ENCODE data around the gene ATXN7L2.
"Not testable (repeated sequence)": the region's sequence is repeated elsewhere in the genome, so short reads cannot be mapped to it uniquely, and the experiment has no call there.

Gene ATXN7L2, protein sequence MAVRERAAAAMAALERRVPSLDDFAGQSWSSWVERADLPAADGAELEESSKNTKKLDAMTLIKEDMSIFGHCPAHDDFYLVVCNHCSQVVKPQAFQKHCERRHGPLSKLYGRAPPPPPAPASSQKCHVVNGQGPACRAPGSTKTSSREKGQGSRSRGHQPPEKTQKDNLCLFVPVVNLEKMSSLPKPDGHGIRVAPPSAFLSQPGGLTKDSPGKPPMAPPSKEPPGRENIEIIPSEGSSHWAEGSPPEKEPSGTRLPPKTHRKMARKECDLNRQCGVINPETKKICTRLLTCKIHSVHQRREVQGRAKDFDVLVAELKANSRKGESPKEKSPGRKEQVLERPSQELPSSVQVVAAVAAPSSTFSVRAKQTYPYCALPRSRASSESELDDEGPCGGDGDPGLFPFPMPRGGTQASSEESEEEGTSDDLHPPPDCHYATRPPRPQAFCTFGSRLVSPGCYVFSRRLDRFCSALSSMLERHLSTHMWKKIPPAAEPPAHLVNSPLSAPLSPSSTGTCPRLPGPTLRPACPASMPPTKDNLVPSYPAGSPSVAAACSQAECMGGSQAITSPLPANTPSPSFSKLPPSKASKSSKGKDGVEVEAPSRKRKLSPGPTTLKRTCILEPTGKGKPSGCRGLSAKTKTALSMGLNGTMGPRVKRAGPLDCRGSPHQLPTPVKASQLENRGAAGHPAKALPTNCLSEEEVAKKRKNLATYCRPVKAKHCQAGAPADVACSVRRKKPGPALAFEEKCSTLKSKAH

DNA sequence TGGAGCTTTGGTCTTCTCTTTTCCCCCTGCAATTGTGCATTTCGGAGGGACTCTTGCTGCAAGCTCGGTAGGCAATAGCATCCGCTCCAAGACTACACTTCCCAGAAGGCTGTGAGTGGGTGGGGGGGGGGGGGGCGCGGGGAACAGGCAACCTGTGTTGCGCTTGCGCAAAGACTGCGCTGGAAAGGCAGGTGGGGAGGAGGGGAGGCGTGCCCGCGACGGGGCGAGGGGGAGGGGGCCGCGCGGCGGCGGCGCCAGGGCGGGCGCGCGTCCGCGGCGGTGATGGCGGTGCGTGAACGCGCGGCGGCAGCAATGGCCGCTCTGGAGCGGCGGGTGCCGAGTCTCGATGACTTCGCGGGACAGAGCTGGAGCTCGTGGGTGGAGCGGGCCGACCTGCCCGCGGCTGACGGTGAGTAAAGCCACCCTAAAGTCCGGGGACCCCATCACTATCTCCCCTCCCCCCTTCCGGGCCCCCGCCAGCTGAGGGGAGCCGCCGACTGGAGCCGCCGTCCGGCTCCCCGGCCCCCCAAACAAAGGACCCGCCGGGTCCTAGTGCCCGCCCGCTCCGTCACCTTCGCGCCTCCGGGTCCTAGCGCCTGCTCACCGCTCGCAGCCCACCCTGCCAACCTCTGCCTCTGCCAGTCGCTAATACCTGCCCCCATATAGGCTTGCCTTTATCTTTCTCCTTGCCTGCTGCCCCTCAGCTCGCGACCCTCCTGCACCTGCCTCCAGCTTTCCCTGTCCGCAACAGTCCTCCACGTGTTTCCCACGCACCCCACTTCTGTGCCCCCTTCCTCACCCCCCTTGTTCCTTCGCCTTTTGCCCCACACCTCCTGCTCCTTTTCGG is at the start of gene ATXN7L2:
ATXN7L2 (plus strand) TSS at position 234 of the 847 bp plus-strand sequence; CDS start at position 283, 49 bp downstream.
- peak; percentile 86 for DNase-seq

DNA sequence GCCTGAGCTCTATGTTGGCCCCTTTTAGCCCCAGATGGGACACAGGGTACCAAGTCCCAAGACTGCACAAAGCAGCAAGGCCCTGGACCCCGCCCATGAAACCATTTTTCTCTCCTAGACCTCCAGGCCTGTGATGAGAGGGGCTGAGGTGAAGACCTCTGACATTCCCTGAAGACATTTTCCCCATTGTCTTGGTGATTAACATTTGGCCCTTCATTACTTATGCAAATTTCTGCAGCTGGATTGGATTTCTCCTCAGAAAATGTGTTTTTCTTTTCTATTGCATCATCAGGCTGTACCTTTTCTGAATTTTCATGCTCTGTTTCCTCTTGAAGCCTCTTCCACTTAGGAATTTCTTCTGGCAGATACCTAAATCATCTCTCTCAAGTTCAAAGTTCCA is 49.2 kb upstream of the ATXN7L2 start:
- DNase-seq, result no peak

DNA sequence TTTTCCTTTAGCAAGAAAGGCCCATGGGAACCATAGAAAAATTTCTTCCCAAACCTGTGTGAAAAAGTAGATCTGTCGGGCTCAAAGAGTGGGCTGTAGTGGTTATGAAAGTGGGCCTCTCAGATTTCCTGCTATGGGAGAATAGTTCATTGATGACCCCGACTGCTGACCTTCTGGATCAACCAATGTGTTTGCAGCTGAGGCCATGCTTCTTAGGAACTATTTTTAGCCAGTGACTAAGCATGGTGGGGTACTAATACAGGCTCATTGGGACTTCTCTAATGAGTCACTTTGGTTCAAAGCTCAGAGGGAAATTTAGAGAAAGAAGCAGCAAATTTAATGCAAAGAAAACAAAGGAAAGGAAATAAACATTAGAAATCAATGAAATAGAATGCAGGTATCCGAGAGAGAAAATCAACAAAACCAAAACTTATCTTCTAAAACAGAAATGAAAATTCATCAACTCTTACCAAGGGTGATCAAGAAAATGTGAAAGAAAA is 44.9 kb upstream of the ATXN7L2 start:
- no peak for DNase-seq

DNA sequence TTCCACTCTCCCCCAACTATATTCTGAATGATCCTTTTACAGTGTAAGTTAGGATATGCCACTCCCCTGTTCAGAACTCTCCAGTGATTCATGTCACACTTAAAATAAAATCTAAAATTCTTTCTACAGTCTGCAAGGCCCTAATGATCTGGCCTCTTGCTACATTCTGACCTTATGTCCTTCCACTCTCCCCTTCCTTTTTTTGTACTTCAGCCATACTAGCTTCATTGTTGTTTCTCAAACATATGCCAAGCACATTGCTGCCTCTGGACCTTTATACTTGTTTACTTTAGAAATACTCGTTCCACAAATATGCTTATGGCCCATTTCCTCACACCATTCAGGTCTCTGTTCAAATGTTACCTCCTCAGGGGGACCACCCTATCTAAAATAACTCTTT is 42.6 kb upstream of the ATXN7L2 start:
- no peak for DNase-seq

DNA sequence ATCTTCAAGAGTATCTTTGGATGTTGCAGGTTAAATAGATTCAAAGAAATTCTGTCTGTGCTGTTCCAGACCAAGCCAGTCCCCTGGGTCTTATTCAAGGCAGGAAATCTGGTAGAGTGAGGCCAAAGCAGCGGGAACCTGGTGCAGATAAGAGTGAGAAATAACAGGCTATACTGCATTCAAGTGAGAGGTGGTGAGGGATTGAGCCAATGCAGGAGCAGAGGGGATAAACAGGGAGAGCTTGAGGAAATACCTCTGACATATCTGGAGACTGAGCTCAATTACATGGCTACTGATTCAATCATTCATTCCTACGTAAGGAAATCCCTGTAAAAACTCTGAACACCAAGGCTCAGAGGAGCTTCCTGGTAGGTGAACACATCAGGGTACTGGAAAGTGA is 40.2 kb upstream of the ATXN7L2 start:
- DNase-seq, result no peak

DNA sequence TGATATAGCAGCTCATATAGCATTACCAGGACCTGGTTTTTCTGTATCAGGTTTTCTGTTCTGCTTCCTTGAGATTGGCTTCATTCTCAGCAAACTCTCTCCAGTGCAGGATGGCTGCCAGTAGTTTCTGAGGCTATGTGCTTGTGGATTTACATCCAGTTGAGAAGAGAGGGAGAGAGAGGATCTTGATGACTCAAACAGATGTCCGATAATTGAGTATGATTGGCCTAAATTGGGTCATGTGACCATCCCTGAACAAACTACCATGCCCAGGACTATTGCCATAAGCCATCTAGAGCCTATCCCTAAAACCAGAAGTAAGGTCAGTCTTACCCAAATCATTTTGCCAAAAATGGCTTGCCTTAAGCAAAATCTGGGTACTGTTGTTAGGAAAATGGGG is 39.4 kb upstream of the ATXN7L2 start:
- no peak for DNase-seq

DNA sequence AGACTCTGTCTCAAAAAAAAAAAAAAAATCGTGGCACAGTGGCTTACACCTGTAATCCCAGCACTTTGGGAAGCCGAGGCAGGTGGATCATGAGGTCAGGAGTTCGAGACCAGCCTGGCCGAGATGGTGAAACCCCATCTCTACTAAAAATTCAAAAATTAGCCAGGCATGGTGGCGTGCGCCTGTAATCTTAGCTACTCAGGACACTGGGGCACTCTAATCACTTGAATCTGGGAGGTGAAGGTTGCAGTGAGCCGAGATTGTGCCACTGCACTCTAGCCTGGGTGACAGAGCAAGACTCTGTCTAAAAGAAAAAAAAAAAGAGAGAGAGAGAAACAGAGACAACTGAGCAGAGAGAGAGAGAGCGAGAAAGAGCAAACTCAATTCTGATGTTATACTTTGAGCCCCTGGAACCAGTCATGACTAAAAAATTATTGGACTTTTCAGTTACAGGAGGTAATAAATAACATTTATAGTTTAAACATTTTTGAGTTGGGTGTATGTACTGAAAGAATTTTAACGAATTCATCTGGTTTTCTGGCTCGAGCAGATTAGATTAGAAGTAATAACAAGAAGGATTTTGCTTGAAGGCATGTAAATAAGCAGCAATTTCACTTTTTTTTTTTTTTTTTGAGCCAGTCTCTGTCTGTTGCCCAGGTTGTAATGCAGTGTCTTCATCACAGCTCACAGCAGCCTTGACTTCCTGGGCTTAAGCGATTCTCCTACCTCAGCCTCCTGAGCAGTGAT is 37.6 kb upstream of the ATXN7L2 start:
- DNase-seq, result not testable (repeated sequence)

DNA sequence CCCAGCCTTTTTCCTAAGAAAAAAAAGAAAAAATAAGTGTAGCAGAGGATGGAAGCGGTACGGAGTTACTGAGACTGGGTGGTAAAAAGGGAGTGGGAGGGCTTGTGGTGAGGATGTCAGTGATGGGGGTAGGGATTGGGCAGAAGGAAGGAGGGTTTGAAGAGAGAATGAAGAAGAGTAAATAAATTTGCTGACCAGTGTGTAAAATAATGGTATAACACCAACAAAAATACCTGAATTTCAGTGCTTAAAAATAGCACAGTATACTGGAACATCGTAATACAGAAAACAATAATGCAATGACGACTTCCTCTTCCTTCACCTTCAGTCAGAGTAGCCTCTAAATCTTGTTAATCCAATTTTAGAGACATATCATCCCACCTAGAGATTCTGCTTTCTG is 36.2 kb upstream of the ATXN7L2 start:
- DNase-seq, result no peak

DNA sequence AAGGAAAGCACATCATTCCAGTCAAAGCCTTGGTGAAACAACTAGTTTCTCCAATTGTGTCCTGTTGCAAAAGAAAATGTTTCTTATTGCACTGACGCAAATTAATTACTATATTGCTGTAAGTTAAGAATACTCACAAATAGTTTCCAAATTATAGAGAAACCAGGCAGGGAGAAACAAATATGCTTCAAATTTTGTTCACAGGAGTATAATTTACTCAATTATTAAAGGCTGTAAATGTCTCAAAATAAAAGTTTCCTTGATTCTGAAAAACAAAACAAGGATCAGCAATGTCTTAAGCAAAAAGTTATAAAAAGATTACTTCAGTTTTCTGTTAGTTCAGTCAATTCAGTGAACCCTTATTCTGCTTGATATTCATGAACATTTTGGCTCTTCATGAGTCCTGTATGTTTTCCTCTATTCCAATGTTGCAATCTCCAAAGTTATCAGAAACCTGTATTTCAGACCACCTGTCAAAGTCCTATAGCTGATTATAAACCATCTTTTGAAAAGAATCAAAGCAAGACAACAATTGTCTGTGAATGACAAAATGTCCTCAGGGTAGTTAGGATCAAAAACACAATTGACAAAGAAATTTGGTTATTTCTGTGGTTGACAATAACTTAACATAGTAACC is 29.1 kb upstream of the ATXN7L2 start:
- no peak for DNase-seq

DNA sequence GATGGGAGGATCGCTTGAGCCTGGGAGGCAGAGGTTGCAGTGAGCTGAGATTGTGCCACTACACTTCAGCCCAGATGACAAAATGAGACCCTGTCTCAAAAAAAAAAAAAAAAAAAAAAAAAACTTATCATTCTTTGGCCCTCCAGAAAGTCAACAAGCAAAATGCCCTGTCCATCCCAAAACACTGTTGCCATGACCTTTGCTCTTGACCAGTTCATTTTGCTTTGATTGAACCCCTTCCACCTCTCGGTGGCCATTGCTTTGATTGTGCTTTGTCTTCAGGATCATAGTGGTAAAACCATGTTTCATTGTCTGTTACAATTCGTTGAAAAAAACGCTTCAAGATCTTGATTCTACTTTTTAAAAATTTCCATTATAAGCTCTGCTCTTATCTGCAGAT is 25.9 kb upstream of the ATXN7L2 start:
- no peak for DNase-seq

DNA sequence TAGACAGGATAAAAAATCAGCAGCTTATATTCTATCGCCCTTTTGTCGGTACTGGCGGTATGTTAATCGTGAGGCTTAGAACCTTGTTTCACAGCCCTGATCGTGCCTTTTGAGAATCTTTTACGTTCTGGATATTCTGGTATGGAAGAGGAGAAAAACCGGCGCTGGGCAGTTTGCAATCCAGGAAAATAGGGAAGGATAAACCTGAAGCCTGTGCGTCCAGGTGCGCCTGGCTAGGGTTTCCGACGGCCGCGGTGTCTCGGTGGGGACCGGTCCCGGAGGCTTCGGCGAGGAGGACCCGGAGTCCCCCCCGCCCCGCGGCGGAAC is 17.6 kb upstream of the ATXN7L2 start:
- no peak for DNase-seq

DNA sequence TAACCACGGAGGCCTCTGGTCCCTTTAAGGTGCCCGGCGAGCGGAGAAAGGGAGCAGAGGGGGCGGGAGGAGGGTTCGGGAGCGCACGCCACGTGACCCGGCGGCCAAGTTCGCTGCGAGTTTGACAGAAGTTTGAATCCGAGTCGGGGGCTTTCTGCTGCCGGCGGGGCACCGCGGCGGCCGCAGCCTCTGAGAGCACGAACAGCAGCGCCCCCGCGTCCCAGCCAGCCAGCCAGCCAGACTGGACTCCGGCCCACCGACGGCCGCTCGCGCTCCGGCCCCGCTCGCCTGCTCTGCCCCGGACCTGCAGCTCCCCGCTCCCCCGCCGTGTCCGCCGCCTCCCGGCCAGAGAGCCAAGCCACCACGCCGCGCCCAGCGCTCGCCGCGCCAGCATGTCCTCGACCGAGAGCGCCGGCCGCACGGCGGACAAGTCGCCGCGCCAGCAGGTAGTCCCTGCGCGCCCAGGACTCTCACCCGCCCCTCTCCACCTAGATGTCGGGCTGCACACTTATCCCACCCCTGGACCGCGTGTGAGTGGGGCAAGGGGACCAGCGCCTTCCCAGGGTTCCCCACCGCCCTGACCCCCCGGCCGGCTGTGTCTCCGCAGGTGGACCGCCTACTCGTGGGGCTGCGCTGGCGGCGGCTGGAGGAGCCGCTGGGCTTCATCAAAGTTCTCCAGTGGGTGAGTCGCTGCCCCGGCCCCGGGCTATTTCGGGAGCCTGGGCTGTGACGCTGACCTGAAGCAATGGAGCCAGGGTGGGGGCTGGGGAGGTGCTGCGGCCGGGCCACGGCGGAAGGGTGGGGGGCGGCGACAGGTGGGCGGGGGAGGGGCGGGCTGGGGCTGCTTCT is 17.0 kb upstream of the ATXN7L2 start, which contains the start of gene SYPL2:
SYPL2 (plus strand) TSS at position 95 of the 849 bp plus-strand sequence; CDS start at position 393, 298 bp downstream.
- no peak for DNase-seq

DNA sequence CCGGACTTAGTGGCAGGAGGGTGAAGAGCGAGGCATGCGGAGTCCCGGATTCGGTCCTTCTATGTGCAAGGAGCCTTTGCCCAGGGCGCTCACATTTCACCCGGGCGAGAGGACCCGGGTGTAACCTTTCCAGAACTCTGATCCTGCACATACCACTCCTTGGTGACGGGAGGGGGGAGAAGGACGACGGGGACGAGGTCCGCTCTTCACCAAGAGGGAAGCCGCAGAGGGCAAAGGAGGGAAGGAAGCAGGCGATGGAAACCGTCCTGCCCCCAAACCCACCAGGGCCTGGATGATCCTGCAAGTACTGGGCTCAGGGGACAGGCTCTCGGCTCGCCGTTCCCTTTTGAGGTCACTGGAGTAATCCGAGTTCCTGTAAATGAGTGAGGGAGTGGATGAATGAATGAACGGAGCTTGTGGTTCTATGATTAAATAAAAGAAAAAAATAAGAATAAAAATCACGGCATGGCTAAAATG is 16.4 kb upstream of the ATXN7L2 start:
- DNase-seq, result no peak

DNA sequence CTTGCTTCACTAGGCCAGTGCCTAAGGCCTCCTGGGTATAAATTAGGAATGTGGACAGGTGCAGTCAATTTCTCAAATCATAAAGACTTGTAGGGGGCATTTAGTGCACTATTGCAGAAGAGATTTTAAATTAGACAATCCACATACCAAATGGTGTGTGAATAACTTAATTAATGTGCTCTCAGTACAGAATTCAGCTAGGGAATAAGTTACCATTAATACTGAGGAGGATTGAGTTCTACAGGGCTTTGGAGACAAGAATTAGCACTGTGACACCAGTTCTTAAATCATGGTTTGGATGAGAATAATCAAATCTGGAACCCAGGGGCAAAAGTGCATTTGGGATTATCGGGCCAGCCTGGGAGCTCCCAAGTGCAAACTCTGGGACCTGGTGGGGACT is 15.6 kb upstream of the ATXN7L2 start:
- no peak for DNase-seq

DNA sequence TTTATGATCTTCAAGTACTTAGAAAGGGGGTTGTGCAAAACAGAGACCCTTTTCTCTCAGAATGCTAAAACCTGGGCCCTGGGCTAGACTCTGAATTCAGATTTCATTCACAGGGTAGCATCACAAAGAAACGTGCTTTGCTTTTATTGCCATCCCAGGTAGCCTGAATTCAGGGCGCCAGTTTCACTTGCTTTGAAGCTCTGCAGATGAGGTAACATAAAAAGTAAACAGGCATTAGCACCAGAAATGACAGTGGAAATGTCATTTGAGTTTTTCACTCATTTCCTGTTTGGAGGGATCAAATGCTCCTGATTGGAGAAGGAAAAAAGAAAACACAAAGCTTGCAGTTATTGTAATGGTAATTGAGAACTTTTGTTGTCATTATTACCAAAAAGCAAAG is 14.8 kb upstream of the ATXN7L2 start:
- no peak for DNase-seq

DNA sequence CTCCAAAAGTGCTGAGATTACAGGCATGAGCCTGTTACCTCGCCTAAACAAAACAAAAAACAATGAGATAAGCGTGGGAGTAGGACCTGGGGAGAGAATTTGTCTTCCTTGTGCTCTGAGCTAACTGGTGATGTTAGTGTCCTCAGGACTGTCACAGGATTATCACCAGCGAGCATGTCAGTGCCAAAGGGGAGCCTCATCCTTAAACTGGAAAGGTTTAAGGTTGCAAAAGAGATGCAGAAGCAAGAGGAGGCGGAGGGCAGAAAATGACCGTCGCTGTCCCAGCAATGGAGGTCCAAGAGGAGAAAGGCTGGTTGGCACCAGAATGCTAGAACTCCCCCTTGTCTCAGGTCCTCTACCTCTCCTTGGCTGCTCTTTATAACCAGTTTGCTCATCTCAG is 13.5 kb upstream of the ATXN7L2 start:
- DNase-seq, result no peak

DNA sequence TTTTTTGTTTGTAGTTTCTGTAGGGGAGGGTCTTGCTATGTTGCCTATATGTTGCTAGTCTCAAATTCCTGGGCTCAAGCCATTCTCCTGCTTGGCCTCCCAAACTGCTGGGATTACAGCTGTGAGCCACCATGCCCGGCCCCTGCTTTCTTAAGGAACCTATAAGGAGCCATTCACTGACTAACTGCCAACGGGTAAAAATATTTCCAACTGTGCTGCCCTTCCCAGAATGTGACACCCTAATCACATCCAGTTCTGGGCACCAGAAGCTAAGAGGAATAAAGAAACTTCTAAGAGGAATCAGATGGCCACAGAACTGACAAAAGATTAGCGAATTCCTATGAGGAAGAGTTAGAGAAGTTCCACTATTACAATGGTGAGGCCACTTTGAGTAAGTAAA is 10.9 kb upstream of the ATXN7L2 start:
- no peak for DNase-seq

DNA sequence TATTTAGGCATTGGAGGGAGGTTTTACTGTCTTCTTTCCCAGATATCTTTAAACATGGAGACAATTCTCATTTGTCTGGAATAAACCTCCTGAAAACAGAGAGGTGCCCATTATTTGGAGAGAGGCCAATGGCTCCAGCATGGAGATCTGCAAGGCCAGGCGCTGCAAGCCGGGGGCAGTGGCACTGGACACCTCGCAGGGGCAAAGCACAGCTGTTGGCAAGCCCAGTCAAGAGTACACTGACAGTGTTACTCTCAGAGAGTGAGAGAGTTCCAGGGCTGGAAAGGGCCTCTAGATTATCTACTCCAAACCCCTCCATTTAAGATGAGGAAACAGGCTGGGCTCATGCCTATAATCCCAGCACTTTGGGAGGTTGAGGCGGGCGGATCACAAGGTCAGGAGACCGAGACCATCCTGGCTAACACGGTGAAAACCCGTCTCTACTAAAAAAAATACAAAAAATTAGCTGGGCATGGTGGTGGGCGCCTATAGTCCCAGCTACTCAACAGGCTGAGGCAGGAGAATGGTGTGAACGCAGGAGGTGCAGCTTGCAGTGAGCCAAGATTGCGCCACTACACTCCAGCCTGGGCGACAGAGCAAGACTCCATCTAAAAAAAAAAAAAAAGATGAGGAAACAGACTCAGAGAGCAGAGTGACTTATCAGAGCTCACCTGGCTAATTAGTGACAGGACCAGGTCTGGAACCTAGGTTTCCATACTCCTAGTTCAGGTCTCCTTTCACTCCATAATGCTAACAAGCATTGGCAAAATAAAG is 10.2 kb upstream of the ATXN7L2 start:
- DNase-seq, result not testable (repeated sequence)

DNA sequence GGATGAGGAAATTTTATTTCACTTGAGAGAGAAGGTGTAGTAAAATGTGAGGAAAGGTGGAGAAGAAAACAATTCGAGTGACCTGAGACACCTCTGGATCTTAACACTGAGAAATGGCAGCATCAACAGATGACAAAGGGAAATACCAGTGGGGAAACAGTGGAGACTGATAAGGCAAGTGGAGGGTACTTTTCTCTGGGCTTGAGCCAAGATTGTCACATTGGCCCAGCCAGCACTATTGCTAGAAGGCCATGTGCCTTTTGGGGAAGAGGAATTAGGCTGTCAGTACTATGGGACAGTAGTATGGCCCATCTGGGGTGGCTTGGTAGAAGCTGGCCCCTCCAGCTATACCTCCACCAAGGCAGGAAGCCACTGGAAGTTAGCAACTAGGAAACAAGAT is 9.0 kb upstream of the ATXN7L2 start:
- DNase-seq, result no peak

DNA sequence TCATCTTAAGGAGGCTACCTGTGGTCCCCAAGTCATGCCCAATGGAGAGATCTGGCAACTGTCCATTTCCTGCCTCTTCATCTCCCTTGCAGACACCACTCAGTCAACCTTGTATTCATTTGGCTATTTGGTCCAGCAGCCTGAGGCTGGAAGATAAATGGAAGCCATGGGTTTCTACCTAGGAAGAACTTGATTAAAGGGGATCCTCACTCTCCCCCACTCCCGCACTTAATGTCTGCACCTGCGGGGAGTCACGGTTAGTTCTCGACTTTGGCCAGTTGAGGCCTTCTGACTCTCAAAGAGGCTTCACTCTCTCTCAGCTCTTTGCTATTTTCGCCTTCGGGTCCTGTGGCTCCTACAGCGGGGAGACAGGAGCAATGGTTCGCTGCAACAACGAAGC is 8.4 kb upstream of the ATXN7L2 start:
- DNase-seq, result no peak
